Activated CD4-positive, alpha-beta T cell treated with anti-CD3 and anti-CD28 coated beads, Interleukin-2, Interleukin-4, amounts not matched to agents 100 ng/mL and 50 ng/mL, durations not matched to agents 16 hours and 8 hours (primary cell): ENCODE data around the gene TRIP6.

Experiments
- DNase-seq: peaks from one replicate; pipeline ENCODE4 v3.0.0-alpha.2; 2020; ENCODE audit warnings: low spot score

The TRIP6 gene, protein sequence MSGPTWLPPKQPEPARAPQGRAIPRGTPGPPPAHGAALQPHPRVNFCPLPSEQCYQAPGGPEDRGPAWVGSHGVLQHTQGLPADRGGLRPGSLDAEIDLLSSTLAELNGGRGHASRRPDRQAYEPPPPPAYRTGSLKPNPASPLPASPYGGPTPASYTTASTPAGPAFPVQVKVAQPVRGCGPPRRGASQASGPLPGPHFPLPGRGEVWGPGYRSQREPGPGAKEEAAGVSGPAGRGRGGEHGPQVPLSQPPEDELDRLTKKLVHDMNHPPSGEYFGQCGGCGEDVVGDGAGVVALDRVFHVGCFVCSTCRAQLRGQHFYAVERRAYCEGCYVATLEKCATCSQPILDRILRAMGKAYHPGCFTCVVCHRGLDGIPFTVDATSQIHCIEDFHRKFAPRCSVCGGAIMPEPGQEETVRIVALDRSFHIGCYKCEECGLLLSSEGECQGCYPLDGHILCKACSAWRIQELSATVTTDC

DNA sequence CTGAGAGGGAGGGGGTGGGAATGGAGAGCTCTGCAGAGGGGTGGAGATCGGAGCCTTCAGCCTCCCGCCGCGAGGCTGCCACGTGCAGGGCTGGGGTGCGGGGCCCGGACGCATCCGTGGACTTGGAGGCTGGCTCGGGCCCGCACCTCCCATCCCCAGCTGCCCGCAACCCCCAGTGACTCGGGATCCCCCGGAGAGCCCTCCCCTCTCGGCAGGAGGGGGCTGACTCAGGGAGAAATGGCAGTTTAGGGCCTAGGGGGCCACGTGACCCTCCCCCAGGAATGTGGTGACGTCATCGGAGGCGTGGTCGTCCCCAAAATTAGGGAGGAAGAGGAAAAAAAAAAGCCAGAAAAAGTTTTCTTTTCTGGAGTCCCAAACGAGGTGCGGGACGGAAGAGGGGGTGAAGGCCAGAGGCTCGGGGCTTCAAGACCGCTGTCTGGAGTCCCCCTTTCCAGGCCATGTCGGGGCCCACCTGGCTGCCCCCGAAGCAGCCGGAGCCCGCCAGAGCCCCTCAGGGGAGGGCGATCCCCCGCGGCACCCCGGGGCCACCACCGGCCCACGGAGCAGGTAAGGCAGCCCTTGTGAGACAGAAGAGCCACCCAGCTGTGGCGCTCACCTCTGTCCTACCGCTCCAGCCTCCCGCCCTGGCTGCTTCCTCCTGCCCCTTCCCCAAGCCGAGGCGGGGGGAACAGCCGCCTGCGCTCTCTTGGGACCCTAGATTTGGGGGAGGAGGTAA, at the start of gene TRIP6:
Gene TRIP6 (plus strand): TSS at position 348 of the 736 bp plus-strand sequence. CDS start 111 bp downstream, at position 459.
- peak; percentile 69 for DNase-seq

GRCh38 chr7:100818366-100818765, 48.8 kb upstream of the TRIP6 start:
- DNase-seq = no peak

- DNase-seq = no peak
Measured at GRCh38 chr7:100818825-100819224, 48.4 kb upstream of the TRIP6 start.

- DNase-seq = no peak
Measured at GRCh38 chr7:100819586-100819985, 47.6 kb upstream of the TRIP6 start.

DNA sequence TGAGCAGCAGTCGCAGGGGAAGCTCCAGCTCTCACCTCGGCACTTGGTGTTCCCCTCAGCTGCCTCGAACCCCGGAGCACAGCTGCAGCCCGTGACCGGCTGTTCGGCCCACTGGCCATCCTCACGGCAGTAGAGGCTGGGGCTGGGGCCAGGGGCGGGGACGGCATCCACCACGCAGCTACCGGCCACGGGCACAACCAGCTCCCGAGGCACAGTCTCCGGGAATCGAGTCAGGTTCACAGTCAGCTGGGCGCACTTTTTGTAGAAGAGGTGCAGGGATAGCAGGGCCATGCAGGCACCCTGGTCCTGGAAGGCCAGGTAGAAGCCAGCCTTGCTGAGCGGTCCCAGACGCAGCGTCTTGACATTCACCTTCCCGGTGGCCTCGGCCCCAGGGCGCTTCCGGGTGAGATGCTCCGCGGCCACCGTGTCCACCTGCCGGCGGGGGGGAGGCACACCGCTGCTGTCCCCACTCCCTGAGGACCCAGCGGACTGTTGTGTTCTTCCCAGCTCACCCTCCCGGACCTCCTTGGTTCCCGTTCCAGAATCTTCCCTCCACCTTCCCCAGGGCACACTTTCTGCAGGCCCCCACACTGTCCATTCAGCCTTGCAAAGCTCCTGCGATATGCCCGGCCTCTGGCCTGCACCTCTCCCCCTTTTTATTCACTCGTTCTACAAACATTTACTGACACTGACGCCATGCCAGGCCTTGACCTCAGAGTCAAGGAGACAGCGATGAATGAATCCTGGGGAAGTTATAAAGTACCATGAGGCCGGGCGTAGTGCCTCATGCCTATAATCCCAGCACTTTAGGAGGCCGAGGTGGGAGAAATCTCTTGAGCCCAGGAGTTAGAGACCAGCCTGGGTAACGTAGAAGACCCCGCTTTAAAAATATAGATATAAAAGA, 44.7 kb upstream of the TRIP6 start:
- DNase-seq = no peak

DNA sequence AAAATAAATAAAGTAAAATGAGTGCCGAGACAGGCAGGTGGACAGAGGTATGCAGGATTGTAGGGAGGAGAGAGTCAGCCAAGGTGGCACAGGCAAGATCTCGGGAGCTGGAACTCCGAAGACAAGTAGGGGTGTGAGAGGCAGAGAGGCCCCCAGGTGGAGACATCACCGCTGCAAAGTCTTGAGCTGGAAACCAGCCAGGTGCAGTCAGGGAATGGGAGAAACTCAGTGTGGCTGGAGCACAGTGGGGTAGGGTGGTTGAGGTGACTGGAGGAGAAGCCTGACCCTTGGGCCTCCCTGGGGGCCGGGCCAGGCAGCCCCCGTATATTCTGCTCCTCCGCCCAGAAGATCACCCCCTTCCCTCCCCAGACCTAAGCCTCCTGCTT, 44.1 kb upstream of the TRIP6 start:
- DNase-seq = no peak

DNA sequence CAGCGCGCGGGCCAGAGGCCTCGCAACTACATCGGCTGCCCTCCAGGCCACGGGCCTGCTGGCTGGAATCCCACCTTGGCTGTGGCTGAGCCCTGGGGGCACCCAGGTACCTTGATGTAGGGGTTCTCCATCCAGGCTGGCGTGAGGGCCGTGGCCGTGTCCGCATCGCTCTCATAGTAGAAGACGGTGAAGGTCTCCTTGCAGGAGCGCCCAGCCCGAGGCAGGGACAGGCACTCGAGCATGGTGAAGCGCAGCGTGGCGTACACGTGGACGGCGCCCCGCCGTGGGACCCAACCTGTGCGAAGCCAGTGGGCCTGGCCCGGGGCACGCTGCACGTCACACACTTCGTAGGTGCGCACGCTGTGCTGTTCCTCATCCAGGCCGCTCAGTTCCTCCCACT, 43.7 kb upstream of the TRIP6 start:
- DNase-seq = no peak

DNA sequence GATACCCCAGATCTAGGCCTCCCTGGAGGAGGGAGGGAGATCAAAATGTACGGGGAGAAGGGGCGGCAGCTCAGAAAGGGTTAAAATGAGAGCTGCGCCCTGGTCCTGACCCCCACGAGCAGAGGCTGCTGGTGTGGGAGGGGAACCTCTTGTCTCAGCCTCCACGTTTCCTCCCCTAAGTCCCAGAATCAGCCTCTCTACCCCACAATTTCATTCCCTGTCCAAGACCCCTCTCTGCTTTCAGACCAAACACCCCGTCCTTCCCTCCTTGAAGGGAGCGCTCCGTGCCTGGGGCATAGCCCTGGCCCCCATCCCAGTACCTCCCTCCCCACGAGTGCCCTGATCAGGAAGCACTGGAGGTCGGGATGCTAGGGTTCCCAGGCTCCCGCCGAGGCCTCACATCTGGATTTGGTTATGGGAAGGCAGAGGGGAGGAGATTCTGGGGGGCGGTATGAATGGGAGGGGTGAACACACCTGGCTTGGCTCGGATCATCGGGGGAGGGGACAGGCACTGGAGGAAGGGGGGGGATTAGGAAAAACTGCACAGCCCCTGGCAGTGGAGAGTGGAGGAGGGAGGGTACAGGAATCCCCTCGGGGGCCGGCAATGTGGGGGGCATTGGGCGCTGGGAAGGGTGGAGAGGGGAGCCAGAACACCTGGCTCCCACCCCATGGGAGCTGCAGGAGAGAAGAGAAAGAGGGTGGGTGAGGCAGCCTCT, 42.5 kb upstream of the TRIP6 start:
- no peak for DNase-seq

- DNase-seq = no peak
Measured at GRCh38 chr7:100825215-100825671, 41.9 kb upstream of the TRIP6 start.

GRCh38 chr7:100825751-100826513, 41.3 kb upstream of the TRIP6 start:
- no peak for DNase-seq

DNA sequence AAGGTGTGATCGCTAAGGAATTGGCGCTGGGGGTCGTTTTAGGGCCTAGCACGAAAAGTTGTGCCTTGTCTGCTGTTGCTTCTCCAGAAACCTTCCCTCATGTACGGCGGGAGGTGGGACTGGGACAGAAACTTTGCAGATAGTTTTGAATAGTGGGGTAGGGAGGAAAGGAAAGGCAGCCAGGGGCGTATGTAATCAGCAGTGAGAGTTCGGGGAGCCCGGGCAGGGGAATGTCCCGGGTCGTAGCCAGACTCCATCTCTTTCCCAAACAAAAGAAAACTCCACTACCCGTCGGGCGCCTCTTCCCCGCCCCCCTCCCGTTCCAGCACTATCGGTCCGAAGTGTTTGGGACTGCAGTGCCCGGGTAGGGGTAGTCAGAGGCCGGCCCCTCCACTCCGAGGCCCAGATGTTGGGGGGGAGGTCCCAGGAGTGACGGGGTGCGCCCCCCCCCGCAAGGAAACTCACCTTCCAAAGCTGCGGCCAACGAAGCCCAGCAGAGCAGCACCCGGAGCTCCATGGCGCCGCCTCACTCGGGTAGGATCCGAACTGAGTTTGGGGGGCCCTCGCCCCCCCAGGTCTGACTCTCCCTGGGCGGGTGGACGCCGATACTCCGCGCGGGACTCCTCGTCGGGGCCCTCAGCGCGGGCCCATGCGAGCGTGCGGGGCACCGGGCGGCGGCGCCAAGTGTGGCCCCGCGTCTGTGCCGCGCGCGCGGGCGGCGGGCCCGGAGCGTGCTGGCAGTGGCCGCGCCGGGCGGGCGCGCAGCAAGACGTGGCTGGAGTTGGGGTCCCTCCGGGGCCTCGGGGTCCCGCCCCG, 40.5 kb upstream of the TRIP6 start:
- no peak for DNase-seq

DNA sequence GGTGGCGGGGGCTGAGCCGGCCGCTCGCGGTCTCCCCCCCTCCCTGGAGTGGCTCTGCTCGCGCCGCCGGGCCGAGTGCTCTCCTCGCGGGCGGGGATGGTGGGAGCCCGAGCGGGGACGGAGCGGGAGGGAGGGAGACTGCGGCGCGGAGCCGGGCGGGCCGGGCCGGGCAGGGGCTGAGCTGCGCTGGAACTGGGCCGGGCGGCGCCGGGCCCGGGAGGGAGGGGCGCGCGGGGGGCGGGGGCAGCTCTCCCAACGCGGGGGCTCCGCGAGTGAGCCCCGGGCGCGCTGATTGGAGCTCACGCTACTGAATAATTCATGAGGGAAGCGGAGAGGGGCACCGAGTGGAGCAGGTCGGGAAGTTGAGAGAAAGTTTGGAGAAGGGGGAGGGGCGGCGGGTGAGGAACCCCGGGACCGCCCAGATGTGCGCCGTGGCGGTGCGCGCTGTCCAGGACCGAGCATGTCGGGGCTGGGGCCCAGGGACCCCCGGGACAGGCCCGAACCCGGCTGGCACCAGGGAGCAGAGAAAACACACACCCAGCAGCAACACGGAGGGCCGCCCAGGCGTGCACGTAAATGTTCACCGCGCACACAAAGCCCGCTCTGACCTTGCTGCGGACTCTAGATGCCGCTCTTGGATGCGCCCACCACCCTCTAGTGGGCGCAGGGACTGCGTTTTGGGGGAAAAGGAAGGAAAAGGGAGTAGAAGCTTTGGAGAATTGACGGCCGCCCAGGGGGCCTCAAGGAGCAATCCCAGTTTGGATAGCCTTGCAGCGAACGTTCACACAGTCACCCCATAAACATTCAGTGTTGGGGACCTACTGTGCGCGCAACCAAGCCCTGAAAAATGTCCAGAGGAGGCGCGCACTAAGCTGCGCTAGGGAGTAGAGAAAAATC, 39.6 kb upstream of the TRIP6 start, which contains the start of gene EPHB4:
Gene EPHB4 (minus strand): TSS at position 194 of the 897 bp plus-strand sequence. CDS start 493 bp downstream, outside the sequence.
- DNase-seq = no peak

- no peak for DNase-seq
Measured at GRCh38 chr7:100829150-100829716, 38.0 kb upstream of the TRIP6 start.

- no peak for DNase-seq
Measured at GRCh38 chr7:100830396-100830795, 36.8 kb upstream of the TRIP6 start.

- no peak for DNase-seq
Measured at GRCh38 chr7:100832281-100832633, 34.9 kb upstream of the TRIP6 start.

DNA sequence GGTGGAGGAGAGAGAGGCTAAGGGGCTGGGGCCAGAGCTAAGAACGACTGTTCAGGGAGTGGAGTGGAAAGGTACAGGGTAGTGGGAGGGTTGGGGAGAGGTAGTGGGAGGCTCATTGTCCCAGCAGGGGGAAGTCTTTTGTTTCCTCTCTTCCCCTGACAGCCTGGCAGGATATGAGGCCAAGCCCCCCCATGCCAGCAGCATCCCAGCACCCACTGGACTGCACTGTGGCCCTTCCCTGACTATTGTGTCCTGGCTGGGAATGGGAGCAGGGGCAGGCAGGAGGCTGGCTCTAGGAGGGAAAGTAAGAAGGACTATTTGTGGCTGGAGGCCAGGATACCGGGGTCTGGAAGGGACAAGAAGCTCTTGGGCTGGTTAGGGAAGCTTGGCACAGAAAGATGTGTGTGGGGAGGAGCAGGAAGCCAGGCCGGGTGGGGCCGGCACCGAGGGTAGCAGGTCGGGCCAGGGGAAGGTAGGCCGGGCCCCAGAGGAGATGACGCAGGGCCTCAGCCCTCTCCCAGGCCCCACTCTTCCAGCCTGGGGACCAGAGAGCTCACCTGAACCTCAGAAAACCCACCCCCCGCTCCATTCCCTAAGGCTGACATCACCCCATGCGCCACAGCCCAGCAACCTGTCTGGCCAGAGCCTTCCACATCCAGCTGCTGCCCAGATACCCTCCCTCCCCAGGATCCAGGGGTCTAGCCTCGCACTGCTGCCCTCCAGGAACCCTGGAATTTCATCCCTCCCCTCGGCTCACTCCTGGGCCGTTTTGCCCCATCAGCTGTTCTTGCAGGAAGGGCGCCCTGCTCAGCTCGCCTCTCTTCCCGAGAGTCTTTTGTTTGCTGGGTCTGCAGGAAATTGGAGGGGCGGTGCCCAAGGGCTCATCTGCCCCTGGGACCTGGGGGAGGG, 31.0 kb upstream of the TRIP6 start:
- DNase-seq = no peak

GRCh38 chr7:100836812-100837098, 30.4 kb upstream of the TRIP6 start:
- DNase-seq = no peak
